Stomach (tissue), 4 donors: ENCODE measurements around the gene LRP6.

Experiments used
- EP300 ChIP-seq: sonication (generic); formaldehyde crosslinking; IDR thresholded peaks from one replicate; pipeline ENCODE4 v1.6.1; 2017; ENCODE audit warnings: antibody characterized with exemption
- POLR2AphosphoS5 ChIP-seq, 3 donors: sonication (generic); formaldehyde crosslinking; IDR thresholded peaks; one replicate each; pipeline ENCODE4 v1.6.1; 2016; ENCODE audit warnings: antibody characterized with exemption in 3 of 3
- TF ChIP-seq, protein P1 (sequence below), 7 experiments: fragments of 450-650 bp in 4 of 7; fragments of 200-600 bp in 3 of 7; sonication (generic) in 3 of 7; IDR thresholded peaks; one replicate each; pipeline ENCODE4 v1.5.1; 2016 to 2019; ENCODE audit warnings: antibody characterized with exemption in 7 of 7, control low read depth in 2 of 7, mild to moderate bottlenecking in 1 of 7

DNA sequence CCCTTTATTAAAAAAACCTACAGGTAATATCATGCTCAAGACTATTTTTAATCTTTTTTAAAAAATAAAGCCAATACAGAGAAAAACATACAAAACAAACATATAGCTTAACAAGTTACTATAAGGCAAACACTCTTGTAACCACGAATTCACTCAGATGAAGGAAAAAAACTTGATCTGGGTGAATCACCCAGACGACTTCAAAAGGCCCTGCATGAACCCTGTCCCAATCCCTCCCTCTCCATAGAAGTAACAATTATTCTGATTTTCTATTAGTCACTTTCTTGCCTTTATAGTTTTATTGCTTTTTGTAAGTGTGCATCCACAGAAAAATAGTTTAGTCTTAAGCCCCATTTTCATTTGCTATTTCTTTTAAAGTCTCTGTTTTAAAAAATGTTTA, 72.6 kb downstream of the LRP6 start:
- TF ChIP-seq, protein P1, sequence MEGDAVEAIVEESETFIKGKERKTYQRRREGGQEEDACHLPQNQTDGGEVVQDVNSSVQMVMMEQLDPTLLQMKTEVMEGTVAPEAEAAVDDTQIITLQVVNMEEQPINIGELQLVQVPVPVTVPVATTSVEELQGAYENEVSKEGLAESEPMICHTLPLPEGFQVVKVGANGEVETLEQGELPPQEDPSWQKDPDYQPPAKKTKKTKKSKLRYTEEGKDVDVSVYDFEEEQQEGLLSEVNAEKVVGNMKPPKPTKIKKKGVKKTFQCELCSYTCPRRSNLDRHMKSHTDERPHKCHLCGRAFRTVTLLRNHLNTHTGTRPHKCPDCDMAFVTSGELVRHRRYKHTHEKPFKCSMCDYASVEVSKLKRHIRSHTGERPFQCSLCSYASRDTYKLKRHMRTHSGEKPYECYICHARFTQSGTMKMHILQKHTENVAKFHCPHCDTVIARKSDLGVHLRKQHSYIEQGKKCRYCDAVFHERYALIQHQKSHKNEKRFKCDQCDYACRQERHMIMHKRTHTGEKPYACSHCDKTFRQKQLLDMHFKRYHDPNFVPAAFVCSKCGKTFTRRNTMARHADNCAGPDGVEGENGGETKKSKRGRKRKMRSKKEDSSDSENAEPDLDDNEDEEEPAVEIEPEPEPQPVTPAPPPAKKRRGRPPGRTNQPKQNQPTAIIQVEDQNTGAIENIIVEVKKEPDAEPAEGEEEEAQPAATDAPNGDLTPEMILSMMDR (IDR thresholded peaks at IDR 0.05) = no peak
- TF ChIP-seq POLR2AphosphoS5 (IDR thresholded peaks at IDR 0.05) = no peak
- no peak for TF ChIP-seq EP300
